Measurements from ENCODE around the gene KIFC1. TPM values are rescaled to one million over a fixed set of nuclear protein-coding genes. Genes with fewer than 3 reads are reported as not detected.
A peak's percentile ranks its signal among the peaks of the same experiment; 100 is the strongest.

Gene KIFC1
- total and polyA plus RNA-seq, 9 of the 15 experiments (the other 6 are each of a cell fraction or from before 2014, with no cell fraction given): 1.3 to 95.2 (median 76.9) TPM

DNA sequence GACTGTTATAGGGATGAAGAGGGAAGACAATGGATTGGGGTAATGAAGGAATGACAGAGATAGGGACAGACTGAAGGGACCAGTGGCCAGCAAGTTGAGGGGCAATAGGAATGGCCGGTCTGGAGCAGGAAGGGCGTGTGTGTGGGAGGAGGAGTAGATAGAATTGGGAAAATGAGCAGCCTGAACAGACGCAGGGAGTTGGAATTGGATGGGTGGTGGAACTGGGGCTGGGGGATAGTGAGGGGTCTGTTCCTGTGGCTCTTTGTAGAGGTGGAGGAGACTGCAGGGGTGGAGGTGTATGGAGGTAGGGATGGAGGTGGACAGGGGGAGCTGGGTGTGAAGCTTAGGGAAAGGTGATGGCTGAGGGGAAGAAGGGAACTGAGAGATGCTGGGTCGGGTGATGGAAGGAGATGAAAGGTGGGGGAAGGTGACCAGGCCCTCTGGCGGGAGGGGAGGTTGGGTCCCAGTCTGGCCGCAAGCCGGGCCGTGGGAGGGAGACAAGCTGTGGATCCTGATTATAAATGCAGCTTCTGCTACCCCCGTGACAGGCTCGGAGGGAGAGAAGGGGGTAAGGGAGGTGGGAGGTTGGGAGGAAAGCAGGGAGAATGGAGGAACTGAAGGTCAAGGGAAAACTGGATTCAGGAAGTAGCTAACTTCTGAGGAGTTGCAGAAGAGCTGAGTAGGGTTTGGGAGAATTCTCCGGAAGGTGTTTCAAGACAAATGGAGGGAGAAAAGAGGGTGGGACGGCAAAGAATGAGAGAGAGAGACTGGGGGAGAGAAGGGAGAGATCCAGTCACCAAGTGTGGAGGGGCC lies 33.4 kb downstream of the KIFC1 start (continued):
- no peak for TF ChIP-seq FOXA3 (CRISPR knock-in tag; conservative IDR thresholded peaks at IDR 0.05 in 1 of 2, IDR thresholded peaks at IDR 0.05 in 1 of 2)
- TF ChIP-seq MCM3 (IDR thresholded peaks at IDR 0.05): no peak
- TF ChIP-seq ARHGAP35 (IDR thresholded peaks at IDR 0.05; ENCODE audit: partially characterized antibody): peak; percentile 37
- no peak for TF ChIP-seq SRF (CRISPR knock-in tag; IDR thresholded peaks at IDR 0.05)
- peak; percentile 94 for TF ChIP-seq POLR2B (IDR thresholded peaks at IDR 0.05; ENCODE audit: low read depth, partially characterized antibody)
- 0 out of 2 replicates have a peak, but pooled peaks have one; percentile 29 for TF ChIP-seq EP300 (IDR thresholded peaks at IDR 0.05; ENCODE audit: low read length)
- peak; percentile 47; the same call in 1 of the 2 replicates for TF ChIP-seq OTX1 (CRISPR knock-in tag; IDR thresholded peaks at IDR 0.05)
- TF ChIP-seq TOE1 (IDR thresholded peaks at IDR 0.05; ENCODE audit: borderline replicate concordance): peak; percentile 85; the same call in 1 of the 2 replicates
- no peak for TF ChIP-seq TOE1 (CRISPR knock-in tag; IDR thresholded peaks at IDR 0.05; ENCODE audit: borderline replicate concordance, low read depth)
- TF ChIP-seq ZNF24 (IDR thresholded peaks at IDR 0.05): peak; percentile 10; the same call in 1 of the 2 replicates
- peak; percentile 86 for TF ChIP-seq SMARCE1 (IDR thresholded peaks at IDR 0.05)
- TF ChIP-seq ZBTB1 (CRISPR knock-in tag; IDR thresholded peaks at IDR 0.05; ENCODE audit: borderline replicate concordance, low read depth): 0 out of 2 replicates have a peak, but pooled peaks have one; percentile 36
- TF ChIP-seq KLF16 (IDR thresholded peaks at IDR 0.05): peak; percentile 59; the same call in 1 of the 2 replicates
- TF ChIP-seq MAZ (CRISPR knock-in tag; conservative IDR thresholded peaks at IDR 0.05 in 1 of 2, IDR thresholded peaks at IDR 0.05 in 1 of 2): no peak
- peak; percentile 90 for TF ChIP-seq CBFA2T3 (IDR thresholded peaks at IDR 0.05)
- TF ChIP-seq, protein P1, sequence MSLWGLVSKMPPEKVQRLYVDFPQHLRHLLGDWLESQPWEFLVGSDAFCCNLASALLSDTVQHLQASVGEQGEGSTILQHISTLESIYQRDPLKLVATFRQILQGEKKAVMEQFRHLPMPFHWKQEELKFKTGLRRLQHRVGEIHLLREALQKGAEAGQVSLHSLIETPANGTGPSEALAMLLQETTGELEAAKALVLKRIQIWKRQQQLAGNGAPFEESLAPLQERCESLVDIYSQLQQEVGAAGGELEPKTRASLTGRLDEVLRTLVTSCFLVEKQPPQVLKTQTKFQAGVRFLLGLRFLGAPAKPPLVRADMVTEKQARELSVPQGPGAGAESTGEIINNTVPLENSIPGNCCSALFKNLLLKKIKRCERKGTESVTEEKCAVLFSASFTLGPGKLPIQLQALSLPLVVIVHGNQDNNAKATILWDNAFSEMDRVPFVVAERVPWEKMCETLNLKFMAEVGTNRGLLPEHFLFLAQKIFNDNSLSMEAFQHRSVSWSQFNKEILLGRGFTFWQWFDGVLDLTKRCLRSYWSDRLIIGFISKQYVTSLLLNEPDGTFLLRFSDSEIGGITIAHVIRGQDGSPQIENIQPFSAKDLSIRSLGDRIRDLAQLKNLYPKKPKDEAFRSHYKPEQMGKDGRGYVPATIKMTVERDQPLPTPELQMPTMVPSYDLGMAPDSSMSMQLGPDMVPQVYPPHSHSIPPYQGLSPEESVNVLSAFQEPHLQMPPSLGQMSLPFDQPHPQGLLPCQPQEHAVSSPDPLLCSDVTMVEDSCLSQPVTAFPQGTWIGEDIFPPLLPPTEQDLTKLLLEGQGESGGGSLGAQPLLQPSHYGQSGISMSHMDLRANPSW (CRISPR knock-in tag; IDR thresholded peaks at IDR 0.05): 0 out of 2 replicates have a peak, but pooled peaks have one; percentile 56
- TF ChIP-seq NBN (IDR thresholded peaks at IDR 0.05; ENCODE audit: low read depth): peak; percentile 80; the same call in 1 of the 2 replicates
- TF ChIP-seq SMARCC2 (IDR thresholded peaks at IDR 0.05; ENCODE audit: low read depth): peak; percentile 64; the same call in 1 of the 2 replicates
- peak; percentile 51; the same call in 1 of the 2 replicates for TF ChIP-seq MTA2 (IDR thresholded peaks at IDR 0.05; ENCODE audit: low read depth)
- TF ChIP-seq BHLHE40 (IDR thresholded peaks at IDR 0.05; ENCODE audit: low read length): peak; percentile 60; the same call in 1 of the 2 replicates
- no peak for TF ChIP-seq SP2 (IDR thresholded peaks at IDR 0.05; ENCODE audit: extremely low read depth, low read depth, low read length, poor library complexity, severe bottlenecking)
- TF ChIP-seq ZNF696 (CRISPR knock-in tag; conservative IDR thresholded peaks at IDR 0.05): no peak
- TF ChIP-seq TRIM24 (IDR thresholded peaks at IDR 0.05): peak in 1 of 2 experiments; percentile 71; a peak in 2 of 4 replicates
- TF ChIP-seq POLR2H (tag; IDR thresholded peaks at IDR 0.05; ENCODE audit: low read depth): no peak
- no peak for TF ChIP-seq HSF4 (CRISPR knock-in tag; IDR thresholded peaks at IDR 0.05; ENCODE audit: borderline replicate concordance)
- TF ChIP-seq, protein P2, sequence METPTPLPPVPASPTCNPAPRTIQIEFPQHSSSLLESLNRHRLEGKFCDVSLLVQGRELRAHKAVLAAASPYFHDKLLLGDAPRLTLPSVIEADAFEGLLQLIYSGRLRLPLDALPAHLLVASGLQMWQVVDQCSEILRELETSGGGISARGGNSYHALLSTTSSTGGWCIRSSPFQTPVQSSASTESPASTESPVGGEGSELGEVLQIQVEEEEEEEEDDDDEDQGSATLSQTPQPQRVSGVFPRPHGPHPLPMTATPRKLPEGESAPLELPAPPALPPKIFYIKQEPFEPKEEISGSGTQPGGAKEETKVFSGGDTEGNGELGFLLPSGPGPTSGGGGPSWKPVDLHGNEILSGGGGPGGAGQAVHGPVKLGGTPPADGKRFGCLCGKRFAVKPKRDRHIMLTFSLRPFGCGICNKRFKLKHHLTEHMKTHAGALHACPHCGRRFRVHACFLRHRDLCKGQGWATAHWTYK (CRISPR knock-in tag; IDR thresholded peaks at IDR 0.05): no peak
